NB4 (cell line): Measurements from ENCODE around the gene DGKB.
A peak's percentile ranks its signal among the peaks of the same experiment; 100 is the strongest.

Experiments
- MAX ChIP-seq: IDR thresholded peaks from 2 replicates; pipeline ENCODE4 v1.6.1; 2011; ENCODE audit warnings: low read depth, low read length
- MYC ChIP-seq: IDR thresholded peaks from 2 replicates; pipeline ENCODE4 v1.6.1; 2011; ENCODE audit warnings: low read depth, low read length
- POLR2A ChIP-seq: IDR thresholded peaks from 2 replicates; pipeline ENCODE4 v1.6.1; 2011; ENCODE audit warnings: mild to moderate bottlenecking; ENCODE audit not compliant: insufficient read length; ENCODE audit errors: extremely low read depth
- TF ChIP-seq, protein P1 (sequence below): IDR thresholded peaks from one replicate; pipeline ENCODE4 v1.5.1; 2012; ENCODE audit warnings: low read depth, low read length

DNA sequence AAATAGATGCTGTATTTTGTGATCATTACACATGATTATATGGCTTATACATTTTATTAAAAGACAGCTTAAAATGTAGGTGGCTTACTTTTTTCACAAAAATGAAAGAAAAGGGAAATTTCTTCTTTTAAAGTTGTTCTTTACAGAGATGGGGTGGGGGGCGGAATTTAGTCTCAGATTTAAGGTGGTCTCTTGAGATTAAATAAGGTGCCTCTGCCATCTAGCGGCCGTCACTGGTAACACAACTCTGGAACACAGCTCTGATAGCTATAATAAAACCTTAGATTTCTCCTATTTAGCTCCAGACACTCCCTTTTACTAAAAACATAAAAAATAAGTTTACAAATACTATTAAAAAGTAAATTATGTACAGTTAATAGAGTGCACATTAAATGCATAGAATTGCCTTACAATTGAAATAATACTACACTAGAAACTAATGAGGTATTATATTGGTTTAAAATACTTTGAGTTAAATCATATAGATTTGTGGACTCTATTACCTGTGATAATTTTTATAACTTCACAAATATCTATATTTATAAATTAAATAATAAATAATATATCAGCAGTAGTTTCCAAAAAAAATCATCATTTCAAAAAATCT lies 210.9 kb downstream of the DGKB start:
- TF ChIP-seq, protein P1, sequence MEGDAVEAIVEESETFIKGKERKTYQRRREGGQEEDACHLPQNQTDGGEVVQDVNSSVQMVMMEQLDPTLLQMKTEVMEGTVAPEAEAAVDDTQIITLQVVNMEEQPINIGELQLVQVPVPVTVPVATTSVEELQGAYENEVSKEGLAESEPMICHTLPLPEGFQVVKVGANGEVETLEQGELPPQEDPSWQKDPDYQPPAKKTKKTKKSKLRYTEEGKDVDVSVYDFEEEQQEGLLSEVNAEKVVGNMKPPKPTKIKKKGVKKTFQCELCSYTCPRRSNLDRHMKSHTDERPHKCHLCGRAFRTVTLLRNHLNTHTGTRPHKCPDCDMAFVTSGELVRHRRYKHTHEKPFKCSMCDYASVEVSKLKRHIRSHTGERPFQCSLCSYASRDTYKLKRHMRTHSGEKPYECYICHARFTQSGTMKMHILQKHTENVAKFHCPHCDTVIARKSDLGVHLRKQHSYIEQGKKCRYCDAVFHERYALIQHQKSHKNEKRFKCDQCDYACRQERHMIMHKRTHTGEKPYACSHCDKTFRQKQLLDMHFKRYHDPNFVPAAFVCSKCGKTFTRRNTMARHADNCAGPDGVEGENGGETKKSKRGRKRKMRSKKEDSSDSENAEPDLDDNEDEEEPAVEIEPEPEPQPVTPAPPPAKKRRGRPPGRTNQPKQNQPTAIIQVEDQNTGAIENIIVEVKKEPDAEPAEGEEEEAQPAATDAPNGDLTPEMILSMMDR: peak; percentile 84
- TF ChIP-seq MYC (no peak), MAX (no peak), POLR2A (no peak)
